Right lobe of liver (tissue), 6 donors: ENCODE measurements around the gene CDK12. TPM values are rescaled to one million over a fixed set of nuclear protein-coding genes. Genes with fewer than 3 reads are reported as not detected.

Experiments
- ATAC-seq, 4 donors: fragments of 200-7000 bp; cut with Tn5 transposase; one replicate each; pipeline ENCODE4 v1.9.1; 2020; ENCODE audit warnings: mild to moderate bottlenecking in 4 of 4, moderate library complexity in 4 of 4
- DNase-seq, 3 donors: peaks; one replicate each; pipeline ENCODE4 v3.0.0-alpha.2; 2020
- H3K27ac ChIP-seq, 3 donors: fragments of 200-600 bp; one replicate each; pipeline ENCODE4 v1.8.0; 2022
- H3K27me3 ChIP-seq, 2 donors: fragments of 200-600 bp; one replicate each; pipeline ENCODE4 v1.8.0; 2022
- H3K36me3 ChIP-seq, 4 donors: fragments of 200-600 bp; sonication (generic) in 1 of 4; one replicate each; pipeline versions ENCODE4 v1.5.1 to v1.8.0; 2017 to 2022; ENCODE audit warnings: control low read depth in 1 of 4
- H3K4me1 ChIP-seq, 4 donors: fragments of 200-600 bp; sonication (generic) in 1 of 4; one replicate each; pipeline versions ENCODE4 v1.5.1 to v1.8.0; 2017 to 2022; ENCODE audit warnings: control low read depth in 1 of 4
- H3K4me3 ChIP-seq, 3 donors: fragments of 200-600 bp; one replicate each; pipeline ENCODE4 v1.8.0; 2022
- H3K9me3 ChIP-seq, 4 donors: fragments of 200-600 bp; sonication (generic) in 1 of 4; one replicate each; pipeline versions ENCODE4 v1.5.1 to v1.8.0; 2017 to 2022; ENCODE audit warnings: control low read depth in 1 of 4
- POLR2A ChIP-seq: fragments of 450-650 bp; IDR thresholded peaks from one replicate; pipeline ENCODE4 v1.6.1; 2017; ENCODE audit warnings: antibody characterized with exemption, mild to moderate bottlenecking
- WGBS: methylation state at CpG from one replicate; pipeline ENCODE4 v1.1.6; 2018; ENCODE audit warnings: low coverage, low lambda C conversion rate; ENCODE audit not compliant: insufficient coverage; ENCODE audit errors: missing lambda C conversion rate; 5-methylcytosine and 5-hydroxymethylcytosine counted together
- intact Hi-C, 2 donors: fragments of 100-400 bp; cut with DNase I; formaldehyde crosslinking; loops; one replicate each; pipeline versions ENCODE4 v1.11.2 to v1.14.1; 2022
- small RNA-seq, 2 experiments: library from RNA; depleted of rRNA; stranded (forward); fragments of <200 nt; gene quantifications; one replicate each; pipeline ENCODE3, GENCODE V24; 2016
- total RNA-seq, 6 experiments: library from RNA; depleted of rRNA in 2 of 6; stranded (reverse); fragments of >200 nt in 2 of 6; fragmentation: NEBNext Ultra II Directional in 3 of 6; extraction: Animal tissue kit (Norgen Biotek cat#: 25700) in 3 of 6; gene quantifications; one replicate each; pipeline versions ENCODE4 v1.1.0 to v1.2.4, GENCODE V29; 2016 to 2023
- TF ChIP-seq, protein P1 (sequence below), 4 donors: fragments of 200-600 bp in 3 of 4; fragments of 450-650 bp in 1 of 4; IDR thresholded peaks; one replicate each; pipeline versions ENCODE4 v1.5.1 to v1.8.0; 2016 to 2022; ENCODE audit warnings: antibody characterized with exemption in 4 of 4, mild to moderate bottlenecking in 2 of 4
- donor health status: DM: no; HTN: yes; CAD: no.
- donor health status: DM: no; HTN: no; CAD: no.
- donor health status: DM: no; HTN: no; CAD: no.
- donor health status: DM: no; HTN: yes; CAD: no.
- donor health status: DM: no; HTN: yes; CAD: no.

The CDK12 gene
- total RNA-seq, 6 experiments from 2014 or later, result 19.4 to 33.4 (median 30.4) TPM

DNA sequence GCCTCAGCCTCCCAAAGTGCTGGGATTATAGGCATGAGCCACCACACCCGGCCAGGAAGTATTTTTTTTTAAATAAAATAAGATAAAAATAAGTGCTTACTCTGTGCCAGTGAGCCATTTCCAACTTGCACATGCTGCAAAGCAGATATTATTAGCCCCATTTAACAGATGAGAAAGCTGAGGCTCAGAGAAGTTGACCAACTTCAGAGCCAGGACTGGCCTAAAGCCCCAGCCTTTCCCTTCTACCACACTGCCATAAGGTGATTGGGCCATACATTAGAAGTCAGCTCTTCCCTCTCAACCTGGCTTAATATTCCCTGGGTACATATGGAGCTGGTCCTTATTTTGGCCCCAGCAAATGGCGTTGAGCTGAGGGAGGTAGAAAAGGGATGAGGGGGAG is 121.4 kb downstream of the CDK12 start:
- no peaks in the 10 kb centered on the region for H3K9me3 ChIP-seq
- TF ChIP-seq, protein P1, sequence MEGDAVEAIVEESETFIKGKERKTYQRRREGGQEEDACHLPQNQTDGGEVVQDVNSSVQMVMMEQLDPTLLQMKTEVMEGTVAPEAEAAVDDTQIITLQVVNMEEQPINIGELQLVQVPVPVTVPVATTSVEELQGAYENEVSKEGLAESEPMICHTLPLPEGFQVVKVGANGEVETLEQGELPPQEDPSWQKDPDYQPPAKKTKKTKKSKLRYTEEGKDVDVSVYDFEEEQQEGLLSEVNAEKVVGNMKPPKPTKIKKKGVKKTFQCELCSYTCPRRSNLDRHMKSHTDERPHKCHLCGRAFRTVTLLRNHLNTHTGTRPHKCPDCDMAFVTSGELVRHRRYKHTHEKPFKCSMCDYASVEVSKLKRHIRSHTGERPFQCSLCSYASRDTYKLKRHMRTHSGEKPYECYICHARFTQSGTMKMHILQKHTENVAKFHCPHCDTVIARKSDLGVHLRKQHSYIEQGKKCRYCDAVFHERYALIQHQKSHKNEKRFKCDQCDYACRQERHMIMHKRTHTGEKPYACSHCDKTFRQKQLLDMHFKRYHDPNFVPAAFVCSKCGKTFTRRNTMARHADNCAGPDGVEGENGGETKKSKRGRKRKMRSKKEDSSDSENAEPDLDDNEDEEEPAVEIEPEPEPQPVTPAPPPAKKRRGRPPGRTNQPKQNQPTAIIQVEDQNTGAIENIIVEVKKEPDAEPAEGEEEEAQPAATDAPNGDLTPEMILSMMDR (IDR thresholded peaks at IDR 0.05), result no peak
- TF ChIP-seq POLR2A, result no peak
- 27% methylated on average over 2 of the region's 2 CpGs for WGBS

More for the DNA sequence above, 121.4 kb downstream of the CDK12 start:
- peaks cover 0 to 12% (median 2%) of the 10 kb centered on the region in 4 donors for H3K4me1 ChIP-seq
- DNase-seq (no peak), ATAC-seq (no peak)
- no peaks in the 10 kb centered on the region for H3K36me3 ChIP-seq
- no peak overlapping the region for H3K4me3 ChIP-seq
- intact Hi-C loops, result no loop called here
- H3K27ac ChIP-seq, result no peak overlapping the region
- H3K27me3 ChIP-seq, result no peaks in the 10 kb centered on the region

Small RNAs within 50 kb of the gene (small RNA-seq; reads per million reads assigned to genes)
- gene RNU6-233P, result 0 reads per million in 2 experiments

Other genes with a start within 250 kb of the CDK12 start
- not detected for gene STAC2, start 235.5 kb upstream of the CDK12 start, total RNA-seq
- gene FBXL20, start 59.9 kb upstream of the CDK12 start, total RNA-seq, result 1 to 10 TPM; 6.0 to 9.8 (median 8.5) TPM
- 10 to 100 TPM in 5 of 6 experiments, 1 to 10 TPM in 1; 9.7 to 14.1 (median 13.2) TPM for gene MED1, start 10.2 kb upstream of the CDK12 start, total RNA-seq
- gene NEUROD2, start 146.4 kb downstream of the CDK12 start, total RNA-seq, result not detected
- gene PPP1R1B, start 165.5 kb downstream of the CDK12 start, total RNA-seq, result under 1 TPM in 1 of 6 experiments, not detected in 5; 0.46 TPM
- 10 to 100 TPM; 24.3 to 49.8 (median 28.0) TPM for gene STARD3, start 175.7 kb downstream of the CDK12 start, total RNA-seq
- 1 to 10 TPM in 4 of 6 experiments, under 1 TPM in 2; 0.49 to 4.3 (median 1.1) TPM for gene TCAP, start 203.9 kb downstream of the CDK12 start, total RNA-seq
- under 1 TPM in 2 of 6 experiments, not detected in 4; 0.37 TPM for gene PNMT, start 207.0 kb downstream of the CDK12 start, total RNA-seq
- 10 to 100 TPM in 5 of 6 experiments, 1 to 10 TPM in 1; 9.7 to 25.7 (median 18.3) TPM for gene PGAP3, start 226.6 kb downstream of the CDK12 start, total RNA-seq
- gene ERBB2, start 238.6 kb downstream of the CDK12 start, total RNA-seq, result 10 to 100 TPM in 5 of 6 experiments, 1 to 10 TPM in 1; 8.9 to 40.4 (median 26.2) TPM